Measurements from ENCODE around the gene TNIK. TPM values are rescaled to one million over a fixed set of nuclear protein-coding genes. Genes with fewer than 3 reads are reported as not detected.

Gene TNIK
- total RNA-seq, 1 donor from 2014 or later = 35.3 TPM

GRCh38 chr3:171028025-171028778 lies 432.0 kb downstream of the TNIK start:
- H3K27me3 ChIP-seq = peaks cover 10% of the 10 kb centered on the region
- ATAC-seq = peak; percentile 74
- H3K27ac ChIP-seq = no peak overlapping the region
- intact Hi-C loops (cut with DNase I) = no loop called here
- peak overlapping the region; percentile 32 for H3K4me3 ChIP-seq
- peak; percentile 72 for DNase-seq
- no peaks in the 10 kb centered on the region for H3K36me3 ChIP-seq
- TF ChIP-seq, protein P1, sequence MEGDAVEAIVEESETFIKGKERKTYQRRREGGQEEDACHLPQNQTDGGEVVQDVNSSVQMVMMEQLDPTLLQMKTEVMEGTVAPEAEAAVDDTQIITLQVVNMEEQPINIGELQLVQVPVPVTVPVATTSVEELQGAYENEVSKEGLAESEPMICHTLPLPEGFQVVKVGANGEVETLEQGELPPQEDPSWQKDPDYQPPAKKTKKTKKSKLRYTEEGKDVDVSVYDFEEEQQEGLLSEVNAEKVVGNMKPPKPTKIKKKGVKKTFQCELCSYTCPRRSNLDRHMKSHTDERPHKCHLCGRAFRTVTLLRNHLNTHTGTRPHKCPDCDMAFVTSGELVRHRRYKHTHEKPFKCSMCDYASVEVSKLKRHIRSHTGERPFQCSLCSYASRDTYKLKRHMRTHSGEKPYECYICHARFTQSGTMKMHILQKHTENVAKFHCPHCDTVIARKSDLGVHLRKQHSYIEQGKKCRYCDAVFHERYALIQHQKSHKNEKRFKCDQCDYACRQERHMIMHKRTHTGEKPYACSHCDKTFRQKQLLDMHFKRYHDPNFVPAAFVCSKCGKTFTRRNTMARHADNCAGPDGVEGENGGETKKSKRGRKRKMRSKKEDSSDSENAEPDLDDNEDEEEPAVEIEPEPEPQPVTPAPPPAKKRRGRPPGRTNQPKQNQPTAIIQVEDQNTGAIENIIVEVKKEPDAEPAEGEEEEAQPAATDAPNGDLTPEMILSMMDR (IDR thresholded peaks at IDR 0.05) = no peak
- no peaks in the 10 kb centered on the region for H3K4me1 ChIP-seq
- H3K9me3 ChIP-seq = no peaks in the 10 kb centered on the region

DNA sequence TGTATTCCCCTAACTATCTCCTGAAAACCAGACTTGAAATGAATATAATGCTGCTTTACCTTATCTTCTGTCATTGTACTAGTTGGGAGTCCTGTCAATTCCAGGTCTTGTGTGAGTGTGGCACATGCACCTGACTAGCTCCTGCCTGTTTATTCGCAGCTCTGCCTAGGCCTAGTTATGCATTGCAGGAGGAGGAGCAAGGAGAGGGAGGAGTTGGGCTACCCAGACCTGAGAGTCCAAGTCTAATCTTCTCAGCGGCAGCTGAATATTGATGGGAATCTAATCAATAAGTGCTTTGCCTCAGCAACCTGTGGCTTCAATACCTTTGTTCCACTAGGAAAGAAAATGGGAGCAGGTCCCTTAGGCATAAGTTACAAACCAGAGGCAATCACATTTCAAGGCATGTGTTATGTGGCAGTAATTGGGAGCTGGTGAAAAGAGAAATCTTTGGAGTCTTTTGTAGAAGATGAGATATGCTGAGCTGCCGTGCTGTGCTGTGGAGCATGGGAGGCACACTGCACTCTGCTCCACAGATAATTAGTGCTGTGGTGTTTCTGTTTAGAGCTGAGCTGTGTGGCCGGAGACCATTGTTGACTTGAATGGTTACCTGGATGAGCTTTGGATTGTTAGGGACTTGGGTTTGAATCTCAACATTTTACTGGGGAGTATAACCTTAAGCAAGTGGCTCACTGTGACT lies 433.5 kb downstream of the TNIK start, which contains the start of gene SLC2A2:
Gene SLC2A2 (minus strand): TSS at position 124 of the 697 bp plus-strand sequence. CDS start 50 bp downstream, at position 74.
- ATAC-seq (no peak), DNase-seq (no peak)
- Histone ChIP-seq H3K4me1 (no peaks in the 10 kb centered on the region), H3K9me3 (no peaks in the 10 kb centered on the region), H3K36me3 (no peaks in the 10 kb centered on the region), H3K27ac (no peak within 1 kb of the TSS), H3K27me3 (peaks cover 10% of the 10 kb centered on the region), H3K4me3 (no peak within 1 kb of the TSS)
- TF ChIP-seq, protein P1 (IDR thresholded peaks at IDR 0.05) = no peak
- intact Hi-C loops (cut with DNase I) = no loop called here

DNA sequence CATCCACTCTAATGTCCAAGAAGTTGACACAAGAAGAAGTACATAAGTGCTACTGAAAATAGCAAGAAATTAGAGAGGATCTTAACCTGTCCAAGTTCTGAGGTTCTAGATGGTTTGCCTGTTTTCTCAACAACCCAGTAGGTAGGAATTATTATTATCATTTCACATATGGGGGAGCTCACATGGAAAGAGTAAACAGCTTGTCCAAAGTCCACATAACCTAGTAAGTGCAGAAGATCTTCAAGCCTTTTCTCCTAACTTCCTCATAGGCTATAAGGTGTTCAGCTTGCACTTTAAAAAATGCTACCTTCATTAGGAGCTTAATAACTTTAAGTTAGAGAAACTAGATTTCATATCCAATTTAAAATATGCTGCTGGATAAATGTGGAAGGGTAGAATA lies 436.6 kb downstream of the TNIK start:
- H3K27me3 ChIP-seq = peaks cover 10% of the 10 kb centered on the region
- no peaks in the 10 kb centered on the region for H3K36me3 ChIP-seq
- no peaks in the 10 kb centered on the region for H3K9me3 ChIP-seq
- no peaks in the 10 kb centered on the region for H3K4me1 ChIP-seq
- no peak for ATAC-seq
- no peak overlapping the region for H3K27ac ChIP-seq
- DNase-seq = no peak
- intact Hi-C loops (cut with DNase I) = no loop called here
- TF ChIP-seq, protein P1 (IDR thresholded peaks at IDR 0.05) = no peak
- H3K4me3 ChIP-seq = no peak overlapping the region

DNA sequence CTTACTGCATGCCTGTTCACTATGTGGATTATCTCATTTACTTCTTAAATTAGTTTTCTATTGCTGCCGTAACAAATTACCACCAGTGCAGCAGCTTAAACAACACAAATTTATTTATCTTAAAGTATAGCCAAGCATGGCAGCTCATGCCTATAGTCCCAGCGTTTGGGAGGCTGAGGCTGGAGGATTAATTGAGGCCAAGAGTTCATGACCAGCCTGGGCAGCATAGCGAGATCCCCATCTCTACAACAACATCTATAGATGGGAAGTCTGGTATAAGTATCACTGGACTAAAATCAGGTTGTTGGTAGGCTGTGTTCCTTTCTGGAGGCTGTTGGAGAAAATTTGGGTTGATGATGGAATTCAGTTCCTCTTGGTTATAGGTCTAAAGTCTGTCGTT lies 438.8 kb downstream of the TNIK start:
- Histone ChIP-seq H3K27me3 (no peaks in the 10 kb centered on the region), H3K4me1 (no peaks in the 10 kb centered on the region), H3K36me3 (no peaks in the 10 kb centered on the region), H3K27ac (no peak overlapping the region), H3K9me3 (no peaks in the 10 kb centered on the region), H3K4me3 (no peak overlapping the region)
- DNase-seq (no peak), ATAC-seq (no peak)
- intact Hi-C loops (cut with DNase I) = no loop called here
- TF ChIP-seq, protein P1 (IDR thresholded peaks at IDR 0.05) = no peak

DNA sequence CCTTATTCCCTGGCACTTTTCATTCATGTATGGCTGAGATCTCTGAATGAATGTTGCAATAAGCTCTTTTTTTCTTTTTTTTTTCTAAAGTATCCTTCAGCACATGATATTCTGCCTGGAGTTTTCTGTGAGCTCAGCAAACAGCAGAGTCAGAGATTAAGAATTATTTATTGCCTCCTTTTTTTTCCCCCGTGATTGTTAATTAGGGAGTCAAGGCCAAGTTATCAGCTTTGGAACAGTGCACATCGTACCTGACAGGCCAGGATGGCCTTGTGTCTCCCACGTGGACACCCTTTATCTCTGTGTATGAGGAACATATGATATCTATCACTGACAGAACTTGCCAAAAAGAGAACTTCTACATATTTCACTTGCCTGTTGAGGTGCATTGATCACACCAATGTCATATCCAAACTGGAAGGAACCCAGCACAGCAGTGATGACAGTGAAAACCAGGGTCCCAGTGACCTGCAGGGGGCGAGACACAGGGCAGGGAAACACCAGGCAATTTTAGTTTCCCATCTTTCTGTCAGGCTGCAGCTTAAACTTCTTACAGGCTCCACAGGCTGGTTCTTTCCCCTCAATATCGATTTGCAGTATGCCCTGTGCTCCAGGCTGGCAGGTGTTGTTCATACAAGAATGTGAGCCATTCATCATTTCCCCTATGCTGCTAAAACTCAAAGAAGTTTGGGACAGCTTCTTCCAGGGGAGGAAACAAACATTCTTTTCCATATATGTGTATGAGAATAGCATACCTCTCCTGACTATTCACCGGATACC lies 441.9 kb downstream of the TNIK start:
- ATAC-seq (no peak), DNase-seq (no peak)
- Histone ChIP-seq H3K27ac (no peak overlapping the region), H3K9me3 (no peaks in the 10 kb centered on the region), H3K36me3 (no peaks in the 10 kb centered on the region), H3K27me3 (no peaks in the 10 kb centered on the region), H3K4me3 (no peak overlapping the region), H3K4me1 (no peaks in the 10 kb centered on the region)
- intact Hi-C loops (cut with DNase I) = no loop called here
- TF ChIP-seq, protein P1 (IDR thresholded peaks at IDR 0.05) = no peak

Data from upper lobe of right lung (tissue), 1 donor.